ENCODE results near the gene GNG12. TPM values are rescaled to one million over a fixed set of nuclear protein-coding genes. Genes with fewer than 3 reads are reported as not detected.

GNG12 gene
- total RNA-seq, 1 experiment from 2014 or later, result 23.7 TPM

- TF ChIP-seq EMX1 (CRISPR knock-in tag; IDR thresholded peaks at IDR 0.05) (no peak), AFF4 (CRISPR knock-in tag; IDR thresholded peaks at IDR 0.05; ENCODE audit: borderline replicate concordance) (no peak)
Measured at GRCh38 chr1:67771749-67772148, 61.5 kb downstream of the GNG12 start (continued).

GRCh38 chr1:67771152-67771551, 62.1 kb downstream of the GNG12 start:
- no peaks in the 10 kb centered on the region for H3K9me3 Mint-ChIP-seq
- POLR2A ChIA-PET, result no interaction called here
- DNase-seq (ENCODE audit: low spot score) (no peak), ATAC-seq (peak; percentile 73)
- H3K4me1 Mint-ChIP-seq, result peaks cover 18% of the 10 kb centered on the region
- no peaks in the 10 kb centered on the region for H3K27me3 Mint-ChIP-seq (ENCODE audit: low read depth)
- no peak overlapping the region for H3K4me3 Mint-ChIP-seq
- no peaks in the 10 kb centered on the region for H3K36me3 Mint-ChIP-seq
- CTCF ChIA-PET, result interaction anchor here (0.6 to 2.5 kb wide), 24 partner anchors 9 to 572 kb away, joined by 3 to 14 read pairs (median 4); partner anchors contain the start of gene GADD45A
- H3K27ac Mint-ChIP-seq, result no peak overlapping the region
- TF ChIP-seq CTCF (IDR thresholded peaks at IDR 0.05), result 0 out of 2 replicates have a peak, but pooled peaks have one; percentile 11
- TF ChIP-seq CDX4 (CRISPR knock-in tag; IDR thresholded peaks at IDR 0.05; ENCODE audit: borderline replicate concordance), result no peak

GRCh38 chr1:67769633-67770256, 63.5 kb downstream of the GNG12 start:
- no peaks in the 10 kb centered on the region for H3K27me3 Mint-ChIP-seq (ENCODE audit: low read depth)
- DNase-seq (ENCODE audit: low spot score) (no peak), ATAC-seq (no peak)
- H3K9me3 Mint-ChIP-seq, result no peaks in the 10 kb centered on the region
- no peak overlapping the region for H3K27ac Mint-ChIP-seq
- no peak overlapping the region for H3K4me3 Mint-ChIP-seq
- ChIA-PET CTCF (interaction anchor here (1.0 to 4.7 kb wide), 5 partner anchors 10 to 237 kb away, joined by 3 to 40 read pairs (median 5); no protein-coding TSS in a partner anchor), POLR2A (no interaction called here)
- no peaks in the 10 kb centered on the region for H3K36me3 Mint-ChIP-seq
- TF ChIP-seq FOXJ3 (CRISPR knock-in tag; IDR thresholded peaks at IDR 0.05; ENCODE audit: borderline replicate concordance) (no peak), HMGXB4 (CRISPR knock-in tag; IDR thresholded peaks at IDR 0.05) (no peak), E2F5 (CRISPR knock-in tag; IDR thresholded peaks at IDR 0.05) (no peak), MLX (CRISPR knock-in tag; IDR thresholded peaks at IDR 0.05) (no peak), MAX (CRISPR knock-in tag; IDR thresholded peaks at IDR 0.05) (no peak), ZNF232 (CRISPR knock-in tag; IDR thresholded peaks at IDR 0.05) (no peak)
- H3K4me1 Mint-ChIP-seq, result peaks cover 19% of the 10 kb centered on the region
